ENCODE results near the gene MTCH2.
"Not testable (repeated sequence)": the region's sequence is repeated elsewhere in the genome, so short reads cannot be mapped to it uniquely, and the experiment has no call there.

MTCH2 gene
- 23.2 to 114 (median 40.1) reads per million in 3 experiments for total RNA-seq

DNA sequence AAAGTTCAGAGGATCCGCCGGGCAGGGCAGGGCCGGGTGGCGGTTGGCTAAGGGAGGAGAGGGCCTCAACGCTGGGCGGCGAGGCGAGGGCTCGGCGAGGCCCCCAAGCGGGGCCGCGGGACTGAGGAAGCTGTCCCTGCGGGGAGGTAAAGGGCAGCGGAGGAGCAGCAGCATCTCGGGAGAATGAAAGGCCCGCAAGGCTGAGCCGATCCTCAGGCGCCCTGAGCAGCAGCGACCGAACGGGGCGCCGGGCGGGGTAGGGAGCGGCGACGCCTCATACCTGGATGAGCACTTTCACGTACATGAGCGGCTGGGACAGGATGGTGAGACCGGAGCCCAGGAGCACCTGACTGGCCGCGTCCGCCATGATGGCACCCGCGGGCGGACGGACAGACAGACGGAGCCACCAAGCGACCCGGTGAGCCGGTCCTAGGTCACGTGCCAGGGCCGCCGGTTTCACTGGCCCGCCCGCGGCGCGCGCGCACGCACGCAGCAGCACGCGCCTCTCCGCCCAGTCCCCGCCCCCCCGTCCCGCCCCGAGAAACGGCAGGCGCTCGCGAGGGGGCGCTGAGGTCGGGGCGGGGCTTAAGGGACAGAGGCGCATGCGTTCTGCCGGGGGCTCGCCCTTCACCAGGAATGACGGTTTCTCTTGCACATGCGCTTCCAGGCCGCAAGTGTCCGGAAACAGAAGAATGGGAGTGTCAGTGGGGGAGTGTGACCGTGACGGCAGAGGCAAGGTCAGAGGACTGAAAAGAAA lies at the start of gene MTCH2:
Gene MTCH2, minus strand, starts transcription at position 461 of the 757 bp plus-strand sequence. Its CDS starts 94 bp downstream, at position 367.
- peak; percentile 95 for DNase-seq

GRCh38 chr11:47691979-47692378 lies 49.6 kb upstream of the MTCH2 start:
- DNase-seq, result no peak

- no peak for DNase-seq
These were observed 47.1 kb upstream of the MTCH2 start for GRCh38 chr11:47689480-47689879.

- DNase-seq, result no peak
These were observed 46.6 kb upstream of the MTCH2 start for GRCh38 chr11:47688991-47689390.

GRCh38 chr11:47688111-47688510 lies 45.8 kb upstream of the MTCH2 start:
- DNase-seq, result no peak

DNA sequence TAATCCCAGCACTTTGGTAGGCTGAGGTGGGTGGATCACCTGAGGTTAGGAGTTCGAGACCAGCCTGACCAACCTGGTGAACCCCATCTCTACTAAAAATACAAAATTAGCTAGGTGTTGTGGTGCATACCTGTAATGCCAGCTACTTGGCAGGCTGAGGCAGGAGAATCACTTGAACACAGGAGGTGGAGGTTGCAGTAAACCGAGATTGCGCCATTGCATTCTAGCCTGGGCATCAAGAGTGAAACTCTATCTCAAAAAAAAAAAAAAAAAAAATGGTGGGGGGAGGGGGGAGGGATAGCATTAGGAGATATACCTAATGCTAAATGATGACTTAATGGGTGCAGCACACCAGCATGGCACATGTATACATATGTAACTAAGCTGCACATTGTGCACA lies 44.3 kb upstream of the MTCH2 start:
- not testable (repeated sequence) for DNase-seq

DNA sequence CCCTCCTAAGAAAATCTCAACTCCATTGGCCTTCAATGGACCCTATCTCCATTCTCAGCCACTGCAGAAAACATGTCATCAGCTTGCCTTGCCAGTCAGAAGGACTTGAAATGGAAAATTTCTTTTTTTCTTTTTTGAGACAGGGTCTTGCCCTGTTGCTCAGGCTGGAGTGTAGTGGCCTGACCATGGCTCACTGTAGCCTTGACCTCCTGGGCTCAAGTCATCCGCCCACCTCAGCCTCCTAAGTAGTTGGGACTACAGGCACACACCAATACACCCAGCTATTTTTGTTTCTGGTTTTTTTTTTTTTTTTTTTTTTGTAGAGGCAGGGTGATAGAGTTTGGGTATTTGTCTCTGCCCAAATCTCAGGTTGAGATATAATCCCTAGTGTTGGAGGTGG lies 43.8 kb upstream of the MTCH2 start:
- no peak for DNase-seq

GRCh38 chr11:47675851-47676250 lies 33.5 kb upstream of the MTCH2 start:
- DNase-seq, result no peak

DNA sequence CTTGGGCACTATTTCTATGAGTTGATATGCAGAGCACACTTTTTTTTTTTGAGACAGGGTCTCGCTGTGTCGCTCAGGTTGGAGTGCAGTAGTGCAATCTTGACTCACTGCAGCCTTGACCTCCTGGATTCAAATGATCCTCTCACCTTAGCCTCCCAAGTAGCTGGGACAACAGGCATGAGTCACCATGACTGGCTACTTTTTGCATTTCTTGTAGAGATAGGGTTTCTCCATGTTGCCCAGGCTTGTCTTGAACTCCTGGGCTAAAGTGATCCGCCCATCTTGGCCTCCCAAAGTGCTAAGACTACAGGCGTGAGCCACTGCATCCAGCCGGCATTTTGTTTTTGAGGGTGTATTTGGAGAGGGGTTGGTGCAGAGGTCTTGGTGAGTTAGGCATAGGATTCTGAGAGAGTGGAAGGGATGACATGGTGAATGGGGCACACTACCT lies 29.9 kb upstream of the MTCH2 start:
- no peak for DNase-seq

DNA sequence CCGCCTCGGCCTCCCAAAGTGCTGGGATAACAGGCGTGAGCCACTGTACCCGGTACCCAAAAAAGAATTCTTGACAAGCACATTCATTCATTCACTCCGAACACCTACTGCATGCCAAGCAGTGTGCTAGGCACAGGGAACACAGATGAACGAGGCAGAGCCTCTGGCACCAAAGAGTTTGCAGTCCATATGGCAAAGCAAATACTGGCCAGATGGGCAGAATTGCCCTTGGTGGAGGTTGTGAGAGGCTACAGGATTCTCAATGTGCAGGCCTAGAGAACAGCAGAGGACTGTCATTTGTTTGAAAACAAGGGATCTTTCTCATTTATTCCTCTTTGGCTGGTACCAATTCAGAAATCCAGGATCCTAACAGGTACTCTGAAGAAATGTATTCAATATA lies 27.5 kb upstream of the MTCH2 start:
- DNase-seq, result no peak

GRCh38 chr11:47668665-47669064 lies 26.3 kb upstream of the MTCH2 start:
- DNase-seq, result no peak

DNA sequence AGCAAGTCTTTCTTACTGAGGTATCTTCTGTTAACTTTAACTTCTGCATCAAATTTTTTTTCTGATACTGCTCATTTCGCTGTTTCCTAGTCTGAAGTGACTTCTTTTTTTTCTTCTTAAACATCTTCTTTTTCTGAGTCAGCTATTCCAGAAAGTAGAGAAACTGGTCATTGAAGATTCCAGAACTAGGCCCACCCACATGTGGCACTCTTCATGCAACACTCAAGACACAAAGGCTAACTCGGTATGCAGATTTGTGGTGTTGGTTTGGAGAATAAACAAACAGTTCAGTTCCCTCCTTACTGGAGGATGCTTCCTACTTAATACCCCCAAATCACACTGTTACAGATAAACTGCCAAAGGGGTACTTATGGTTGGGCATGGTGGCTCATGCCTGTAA lies 25.2 kb upstream of the MTCH2 start:
- no peak for DNase-seq

DNA sequence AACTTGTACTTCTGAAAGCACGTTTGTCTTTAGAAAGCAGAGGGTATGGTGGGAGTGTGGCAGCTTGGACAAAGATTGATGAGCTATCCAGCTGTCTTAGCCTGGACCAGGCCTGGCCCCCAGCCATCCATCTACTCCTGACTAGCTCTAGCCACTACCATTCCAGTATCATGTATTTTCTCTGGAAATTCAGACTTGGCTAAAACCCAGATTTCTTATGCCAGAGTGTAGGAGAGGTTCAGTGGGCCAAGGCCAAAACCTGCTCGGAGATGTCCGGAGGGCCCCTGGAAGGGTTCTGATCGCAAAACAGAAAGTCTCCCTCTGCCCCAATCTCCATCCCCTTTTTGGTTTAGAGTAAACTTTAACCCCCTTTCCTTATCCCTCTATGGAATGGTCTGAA lies 24.8 kb upstream of the MTCH2 start:
- no peak for DNase-seq

- DNase-seq, result not testable (repeated sequence)
These were observed 22.6 kb upstream of the MTCH2 start for GRCh38 chr11:47664936-47665335.

DNA sequence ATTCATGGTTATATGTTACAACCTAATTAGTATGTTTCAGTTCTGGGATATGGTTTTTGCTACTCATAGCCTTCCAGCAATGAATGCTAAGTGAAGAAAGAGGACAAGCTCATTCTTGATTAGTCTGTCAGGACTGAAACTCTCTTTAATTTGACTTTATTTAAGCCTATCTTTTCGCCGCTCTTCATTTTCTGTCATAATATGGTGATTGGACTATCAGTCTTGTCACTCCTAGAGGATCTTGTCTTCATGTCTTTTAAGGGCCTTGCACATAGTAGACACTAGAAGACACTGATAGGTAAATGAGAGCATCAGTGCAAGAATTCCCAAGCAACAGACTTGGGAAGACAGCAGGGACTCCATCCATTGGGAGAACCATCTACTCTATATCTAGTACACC lies 18.9 kb upstream of the MTCH2 start:
- DNase-seq, result no peak

- no peak for DNase-seq
These were observed 16.9 kb upstream of the MTCH2 start for GRCh38 chr11:47659276-47659675.

- DNase-seq, result no peak
These were observed 14.0 kb upstream of the MTCH2 start for GRCh38 chr11:47656260-47656885.

GRCh38 chr11:47651818-47652469 lies 9.6 kb upstream of the MTCH2 start:
- no peak for DNase-seq

- no peak for DNase-seq
These were observed 6.9 kb upstream of the MTCH2 start for GRCh38 chr11:47649276-47649675.

- no peak for DNase-seq
These were observed 3.7 kb upstream of the MTCH2 start for GRCh38 chr11:47646019-47646418.

- DNase-seq, result no peak
These were observed 3.1 kb upstream of the MTCH2 start for GRCh38 chr11:47645500-47645899.

DNA sequence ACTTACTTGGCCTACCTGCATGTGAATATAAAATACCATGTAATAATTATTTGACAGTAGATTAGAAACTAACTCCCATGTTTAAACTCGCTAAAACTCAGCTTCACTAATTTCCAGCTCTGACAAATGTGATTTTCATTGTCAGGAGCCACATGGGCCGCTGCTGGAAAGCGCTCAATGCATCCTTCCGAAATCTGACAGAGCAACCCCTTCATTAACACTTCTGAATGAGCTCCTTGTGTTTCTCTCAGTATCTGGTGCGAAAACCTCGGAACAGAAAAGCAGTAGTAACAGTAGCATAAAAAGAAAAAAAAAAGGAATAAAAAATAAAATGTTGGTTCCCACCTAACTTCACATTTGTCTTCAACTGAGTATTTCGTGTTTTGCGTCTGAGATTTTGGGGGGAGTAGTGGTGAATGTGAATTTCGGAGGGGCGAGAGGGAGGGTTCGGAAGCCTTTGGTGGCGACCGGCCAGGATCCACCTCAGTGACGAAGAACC lies 710 bp downstream of the MTCH2 start:
- DNase-seq, result no peak

DNA sequence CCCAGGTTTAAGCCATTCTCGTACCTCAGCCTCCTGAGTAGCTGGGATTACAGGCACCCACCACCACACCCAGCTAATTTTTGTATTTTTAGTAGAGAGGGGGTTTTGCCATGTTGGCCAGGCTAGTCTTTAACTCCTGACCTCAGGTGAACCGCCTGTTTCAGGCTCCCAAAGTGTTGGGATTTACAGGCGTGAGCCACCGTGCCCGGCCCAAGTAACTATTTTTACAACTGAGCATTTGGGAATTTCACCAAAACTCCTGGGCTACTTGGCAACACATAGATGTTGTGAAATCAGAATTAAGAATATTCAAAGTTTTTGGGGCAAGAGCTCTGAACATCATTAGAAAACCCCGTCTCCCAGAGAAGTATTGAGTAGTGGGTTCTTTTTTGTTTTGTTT lies 1.9 kb downstream of the MTCH2 start:
- not testable (repeated sequence) for DNase-seq

DNA sequence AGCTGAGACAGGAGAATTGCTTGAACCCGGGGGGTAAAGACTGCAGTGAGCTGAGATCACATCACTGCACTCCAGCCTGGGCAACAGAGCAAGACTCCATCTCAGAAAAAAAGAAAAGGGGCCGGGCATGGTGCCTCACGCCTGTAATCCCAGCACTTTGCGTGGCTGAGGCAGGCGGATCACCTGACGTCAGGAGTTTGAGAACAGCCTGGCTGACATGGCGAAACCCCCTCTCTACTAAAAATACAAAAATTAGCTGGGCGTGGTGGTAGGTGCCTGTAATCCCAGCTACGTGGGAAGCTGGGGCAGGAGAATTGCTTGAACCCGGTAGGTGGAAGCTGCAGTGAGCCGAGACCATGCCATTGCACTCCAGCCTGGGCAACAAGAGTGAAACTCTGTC lies 6.0 kb downstream of the MTCH2 start:
- not testable (repeated sequence) for DNase-seq

Data from central memory CD4-positive, alpha-beta T cell (primary cell).